ENCODE results near the gene ZFYVE9. TPM values are rescaled to one million over a fixed set of nuclear protein-coding genes. Genes with fewer than 3 reads are reported as not detected.
A peak's percentile ranks its signal among the peaks of the same experiment; 100 is the strongest.

Gene ZFYVE9
- total and polyA plus RNA-seq, 2 of the 13 experiments (the other 11 are each of a cell fraction or from before 2014, with no cell fraction given), result 9.2 to 19.8 TPM

GRCh38 chr1:52365746-52366516 lies 224.0 kb downstream of the ZFYVE9 start, which contains the start of gene CC2D1B (continued):
- TF ChIP-seq SKIL (CRISPR knock-in tag; IDR thresholded peaks at IDR 0.05; ENCODE audit: borderline replicate concordance), result no peak
- peak; percentile 82; the same call in 1 of the 2 replicates for TF ChIP-seq ZSCAN20 (CRISPR knock-in tag; IDR thresholded peaks at IDR 0.05; ENCODE audit: borderline replicate concordance)
- TF ChIP-seq KMT2A (CRISPR knock-in tag; IDR thresholded peaks at IDR 0.05), result peak; percentile 69
- TF ChIP-seq MIXL1 (CRISPR knock-in tag; IDR thresholded peaks at IDR 0.05), result peak; percentile 27; the same call in 1 of the 2 replicates
- no peak for TF ChIP-seq NCOR1 (IDR thresholded peaks at IDR 0.05; ENCODE audit: borderline replicate concordance, low read length)
- no peak for TF ChIP-seq ZFP1 (CRISPR knock-in tag; IDR thresholded peaks at IDR 0.05)
- TF ChIP-seq ZNF841 (CRISPR knock-in tag; IDR thresholded peaks at IDR 0.05; ENCODE audit: borderline replicate concordance), result no peak
- TF ChIP-seq GATAD2A (CRISPR knock-in tag; IDR thresholded peaks at IDR 0.05), result no peak
- no peak; the same call in 1 of the 2 replicates for TF ChIP-seq ZNF691 (CRISPR knock-in tag; IDR thresholded peaks at IDR 0.05; ENCODE audit: borderline replicate concordance, low read depth)
- no peak for TF ChIP-seq U2AF2 (IDR thresholded peaks at IDR 0.05; ENCODE audit: low read depth, low read length)
- TF ChIP-seq E2F1 (CRISPR knock-in tag; IDR thresholded peaks at IDR 0.05), result peak; percentile 58; the same call in 1 of the 2 replicates
- 0 out of 2 replicates have a peak, but pooled peaks have one; percentile 86 for TF ChIP-seq SMAD1 (CRISPR knock-in tag; IDR thresholded peaks at IDR 0.05; ENCODE audit: borderline replicate concordance, low read depth)
- no peak for TF ChIP-seq KDM1A (CRISPR knock-in tag; IDR thresholded peaks at IDR 0.05)
- TF ChIP-seq ZNF615 (CRISPR knock-in tag; IDR thresholded peaks at IDR 0.05; ENCODE audit: borderline replicate concordance), result no peak
- no peak for TF ChIP-seq HNF4G (IDR thresholded peaks at IDR 0.05; ENCODE audit: borderline replicate concordance, low read depth, low read length)
- TF ChIP-seq HNF4G (CRISPR knock-in tag; IDR thresholded peaks at IDR 0.05; ENCODE audit: borderline replicate concordance, low read depth), result no peak
- 0 out of 2 replicates have a peak, but pooled peaks have one; percentile 21 for TF ChIP-seq ZBTB7B (CRISPR knock-in tag; IDR thresholded peaks at IDR 0.05)
- peak; percentile 82; the same call in 1 of the 2 replicates for TF ChIP-seq ZSCAN21 (CRISPR knock-in tag; IDR thresholded peaks at IDR 0.05; ENCODE audit: borderline replicate concordance)
- peak; percentile 25; the same call in 1 of the 2 replicates for TF ChIP-seq FOSL2 (CRISPR knock-in tag; IDR thresholded peaks at IDR 0.05)
- TF ChIP-seq PRMT3 (CRISPR knock-in tag; IDR thresholded peaks at IDR 0.05; ENCODE audit: borderline replicate concordance, low read depth), result no peak
- TF ChIP-seq MLLT10 (CRISPR knock-in tag; IDR thresholded peaks at IDR 0.05), result no peak
- no peak for TF ChIP-seq RBM22 (optimal IDR thresholded peaks at IDR 0.05; ENCODE audit: low read length)
- no peak for TF ChIP-seq NFATC3 (CRISPR knock-in tag; IDR thresholded peaks at IDR 0.05)
- no peak for TF ChIP-seq TERF1 (CRISPR knock-in tag; IDR thresholded peaks at IDR 0.05)
- peak; percentile 59; the same call in 1 of the 2 replicates for TF ChIP-seq ZNF414 (CRISPR knock-in tag; IDR thresholded peaks at IDR 0.05)

All from HepG2 (cell line).